Measurements from ENCODE around the gene EFCAB12.
"Not testable (repeated sequence)": the region's sequence is repeated elsewhere in the genome, so short reads cannot be mapped to it uniquely, and the experiment has no call there.

DNA sequence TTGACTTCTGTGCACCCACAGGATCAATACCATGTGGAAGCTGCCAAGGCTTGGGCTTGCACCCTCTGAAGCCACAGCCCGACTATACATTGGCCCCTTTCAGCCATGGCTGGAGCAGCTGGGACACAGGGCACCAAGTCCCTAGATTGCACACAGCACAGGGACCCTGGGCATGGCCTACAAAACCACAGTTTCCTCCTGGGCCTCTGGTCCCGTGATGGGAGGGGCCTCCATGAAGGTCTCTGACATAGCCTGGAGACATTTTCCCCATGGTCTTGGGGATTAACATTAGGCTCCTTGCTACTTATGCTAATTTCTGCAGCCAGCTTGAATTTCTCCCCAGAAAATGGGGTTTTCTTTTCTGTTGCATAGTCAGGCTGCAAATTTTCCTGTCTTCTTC is 63.6 kb downstream of the EFCAB12 start:
- TF ChIP-seq, protein P1, sequence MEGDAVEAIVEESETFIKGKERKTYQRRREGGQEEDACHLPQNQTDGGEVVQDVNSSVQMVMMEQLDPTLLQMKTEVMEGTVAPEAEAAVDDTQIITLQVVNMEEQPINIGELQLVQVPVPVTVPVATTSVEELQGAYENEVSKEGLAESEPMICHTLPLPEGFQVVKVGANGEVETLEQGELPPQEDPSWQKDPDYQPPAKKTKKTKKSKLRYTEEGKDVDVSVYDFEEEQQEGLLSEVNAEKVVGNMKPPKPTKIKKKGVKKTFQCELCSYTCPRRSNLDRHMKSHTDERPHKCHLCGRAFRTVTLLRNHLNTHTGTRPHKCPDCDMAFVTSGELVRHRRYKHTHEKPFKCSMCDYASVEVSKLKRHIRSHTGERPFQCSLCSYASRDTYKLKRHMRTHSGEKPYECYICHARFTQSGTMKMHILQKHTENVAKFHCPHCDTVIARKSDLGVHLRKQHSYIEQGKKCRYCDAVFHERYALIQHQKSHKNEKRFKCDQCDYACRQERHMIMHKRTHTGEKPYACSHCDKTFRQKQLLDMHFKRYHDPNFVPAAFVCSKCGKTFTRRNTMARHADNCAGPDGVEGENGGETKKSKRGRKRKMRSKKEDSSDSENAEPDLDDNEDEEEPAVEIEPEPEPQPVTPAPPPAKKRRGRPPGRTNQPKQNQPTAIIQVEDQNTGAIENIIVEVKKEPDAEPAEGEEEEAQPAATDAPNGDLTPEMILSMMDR (IDR thresholded peaks at IDR 0.05; ENCODE audit: low read length) = not testable (repeated sequence)
- TF ChIP-seq EZH2 (IDR thresholded peaks at IDR 0.05; ENCODE audit: borderline replicate concordance, low read length) = not testable (repeated sequence)
